K562 (cell line): ENCODE data around the gene NPTX2.

ENCODE experiments used
- HNRNPH1 ChIP-seq: fragments of 200-400 bp; formaldehyde crosslinking; optimal IDR thresholded peaks from 2 replicates; pipeline ENCODE3; 2017; ENCODE audit warnings: low read depth, mild to moderate bottlenecking, low read length, moderate library complexity
- POLR2A ChIP-seq: fragments of 450-650 bp; conservative IDR thresholded peaks from 2 replicates; pipeline ENCODE4 v1.6.1; 2016
- TRIM28 ChIP-seq: fragments of 450-650 bp; IDR thresholded peaks from 2 replicates; pipeline ENCODE4 v1.6.1; 2017
- TF ChIP-seq, protein P1 (sequence below), 3 experiments: IDR thresholded peaks in 2 of 3; conservative IDR thresholded peaks in 1 of 3; 2 replicates each; pipeline ENCODE4 v1.5.1; 2011 to 2012; ENCODE audit warnings: low read length in 3 of 3, mild to moderate bottlenecking in 3 of 3, control low read depth in 2 of 3, improper control_type of control experiment in 1 of 3, inconsistent platforms in 1 of 3, low read depth in 1 of 3, mixed read lengths in 1 of 3, moderate library complexity in 1 of 3; ENCODE audit not compliant: insufficient read depth in 2 of 3

DNA sequence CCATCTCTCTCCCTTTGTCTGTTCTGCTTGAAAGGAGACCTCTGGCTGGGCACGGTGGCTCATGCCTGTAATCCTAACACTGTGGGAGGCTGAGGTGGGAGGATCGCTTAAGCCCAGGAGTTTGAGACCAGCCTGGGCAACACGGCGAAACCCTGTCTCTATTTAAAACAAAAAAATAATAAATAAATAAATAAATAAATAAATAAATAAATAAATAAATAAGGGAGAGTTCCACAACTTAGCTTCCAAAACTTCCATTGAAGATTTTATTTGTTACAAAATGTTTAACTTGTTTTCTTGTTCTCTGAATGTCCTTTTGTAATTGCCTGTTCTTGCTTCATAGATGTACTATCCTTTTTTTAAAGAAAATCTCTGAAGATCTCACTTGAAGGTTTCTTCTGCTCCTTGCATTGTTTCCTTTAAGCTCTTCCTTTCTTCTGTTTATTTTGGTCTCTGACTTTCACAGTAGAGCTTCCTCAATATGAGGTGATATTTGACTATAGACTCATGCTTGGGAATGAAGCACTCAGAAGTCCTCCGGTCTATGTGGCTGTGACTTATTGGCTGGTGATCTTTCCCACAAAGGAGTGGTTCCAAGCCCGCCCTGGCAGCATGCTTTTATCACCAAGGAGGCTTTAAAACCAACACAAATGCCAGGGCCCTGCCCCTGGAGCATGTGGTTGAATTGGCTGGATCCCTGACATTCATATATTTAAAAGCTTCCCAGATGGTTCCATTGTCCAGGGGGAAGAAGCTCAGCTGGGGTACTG lies 18.1 kb upstream of the NPTX2 start:
- TF ChIP-seq POLR2A = no peak
- TF ChIP-seq, protein P1, sequence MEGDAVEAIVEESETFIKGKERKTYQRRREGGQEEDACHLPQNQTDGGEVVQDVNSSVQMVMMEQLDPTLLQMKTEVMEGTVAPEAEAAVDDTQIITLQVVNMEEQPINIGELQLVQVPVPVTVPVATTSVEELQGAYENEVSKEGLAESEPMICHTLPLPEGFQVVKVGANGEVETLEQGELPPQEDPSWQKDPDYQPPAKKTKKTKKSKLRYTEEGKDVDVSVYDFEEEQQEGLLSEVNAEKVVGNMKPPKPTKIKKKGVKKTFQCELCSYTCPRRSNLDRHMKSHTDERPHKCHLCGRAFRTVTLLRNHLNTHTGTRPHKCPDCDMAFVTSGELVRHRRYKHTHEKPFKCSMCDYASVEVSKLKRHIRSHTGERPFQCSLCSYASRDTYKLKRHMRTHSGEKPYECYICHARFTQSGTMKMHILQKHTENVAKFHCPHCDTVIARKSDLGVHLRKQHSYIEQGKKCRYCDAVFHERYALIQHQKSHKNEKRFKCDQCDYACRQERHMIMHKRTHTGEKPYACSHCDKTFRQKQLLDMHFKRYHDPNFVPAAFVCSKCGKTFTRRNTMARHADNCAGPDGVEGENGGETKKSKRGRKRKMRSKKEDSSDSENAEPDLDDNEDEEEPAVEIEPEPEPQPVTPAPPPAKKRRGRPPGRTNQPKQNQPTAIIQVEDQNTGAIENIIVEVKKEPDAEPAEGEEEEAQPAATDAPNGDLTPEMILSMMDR (IDR thresholded peaks at IDR 0.05 in 2 of 3, conservative IDR thresholded peaks at IDR 0.05 in 1 of 3; ENCODE audit: insufficient read depth in 2 of 3, low read depth in 1 of 3, low read length in 3 of 3) = no peak
- TF ChIP-seq TRIM28 = no peak
- no peak for TF ChIP-seq HNRNPH1
